PC-3 (cell line): ENCODE measurements around the gene ALDH8A1.

Experiments
- EZH2phosphoT487 ChIP-seq: fragments of 300-600 bp; sonication (generic); IDR thresholded peaks from 2 replicates; pipeline ENCODE4 v1.6.1; 2018; ENCODE audit warnings: mild to moderate bottlenecking, antibody characterized with exemption, low read length, borderline replicate concordance
- TF ChIP-seq, protein P1 (sequence below): fragments of 300-600 bp; sonication (generic); conservative IDR thresholded peaks from 2 replicates; pipeline ENCODE4 v1.5.1; 2017; ENCODE audit warnings: antibody characterized with exemption, low read depth, mild to moderate bottlenecking, low read length

DNA sequence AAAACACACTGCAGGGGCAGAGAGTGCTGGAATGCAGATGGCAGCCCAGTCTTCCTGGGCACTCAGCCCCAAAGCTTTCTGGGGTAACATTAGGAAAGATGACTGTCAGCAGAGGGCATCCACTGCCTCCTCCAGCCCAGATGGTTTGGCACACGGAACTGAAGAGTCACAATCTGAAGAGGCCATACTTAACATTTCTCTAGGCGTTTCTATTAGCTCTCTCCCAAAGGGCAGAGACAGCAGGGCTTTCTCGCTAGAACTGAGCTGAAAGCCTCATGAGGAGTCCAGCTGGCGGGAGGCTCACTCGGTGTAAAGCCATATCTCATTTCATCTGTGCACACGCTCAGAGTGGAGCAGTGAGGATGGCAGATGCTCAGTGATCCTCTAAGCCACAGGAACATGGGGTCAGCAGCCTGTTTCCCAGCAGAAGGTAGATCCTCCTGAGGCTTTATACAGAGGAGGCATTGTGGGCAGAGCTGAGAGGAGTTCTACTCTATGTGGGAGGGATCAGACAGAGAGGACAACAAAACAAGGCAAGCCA lies 28.1 kb downstream of the ALDH8A1 start:
- TF ChIP-seq EZH2phosphoT487: no peak
- TF ChIP-seq, protein P1, sequence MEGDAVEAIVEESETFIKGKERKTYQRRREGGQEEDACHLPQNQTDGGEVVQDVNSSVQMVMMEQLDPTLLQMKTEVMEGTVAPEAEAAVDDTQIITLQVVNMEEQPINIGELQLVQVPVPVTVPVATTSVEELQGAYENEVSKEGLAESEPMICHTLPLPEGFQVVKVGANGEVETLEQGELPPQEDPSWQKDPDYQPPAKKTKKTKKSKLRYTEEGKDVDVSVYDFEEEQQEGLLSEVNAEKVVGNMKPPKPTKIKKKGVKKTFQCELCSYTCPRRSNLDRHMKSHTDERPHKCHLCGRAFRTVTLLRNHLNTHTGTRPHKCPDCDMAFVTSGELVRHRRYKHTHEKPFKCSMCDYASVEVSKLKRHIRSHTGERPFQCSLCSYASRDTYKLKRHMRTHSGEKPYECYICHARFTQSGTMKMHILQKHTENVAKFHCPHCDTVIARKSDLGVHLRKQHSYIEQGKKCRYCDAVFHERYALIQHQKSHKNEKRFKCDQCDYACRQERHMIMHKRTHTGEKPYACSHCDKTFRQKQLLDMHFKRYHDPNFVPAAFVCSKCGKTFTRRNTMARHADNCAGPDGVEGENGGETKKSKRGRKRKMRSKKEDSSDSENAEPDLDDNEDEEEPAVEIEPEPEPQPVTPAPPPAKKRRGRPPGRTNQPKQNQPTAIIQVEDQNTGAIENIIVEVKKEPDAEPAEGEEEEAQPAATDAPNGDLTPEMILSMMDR: no peak
